Measurements from ENCODE around the gene UVSSA. TPM values are rescaled to one million over a fixed set of nuclear protein-coding genes. Genes with fewer than 3 reads are reported as not detected.

Gene UVSSA, protein sequence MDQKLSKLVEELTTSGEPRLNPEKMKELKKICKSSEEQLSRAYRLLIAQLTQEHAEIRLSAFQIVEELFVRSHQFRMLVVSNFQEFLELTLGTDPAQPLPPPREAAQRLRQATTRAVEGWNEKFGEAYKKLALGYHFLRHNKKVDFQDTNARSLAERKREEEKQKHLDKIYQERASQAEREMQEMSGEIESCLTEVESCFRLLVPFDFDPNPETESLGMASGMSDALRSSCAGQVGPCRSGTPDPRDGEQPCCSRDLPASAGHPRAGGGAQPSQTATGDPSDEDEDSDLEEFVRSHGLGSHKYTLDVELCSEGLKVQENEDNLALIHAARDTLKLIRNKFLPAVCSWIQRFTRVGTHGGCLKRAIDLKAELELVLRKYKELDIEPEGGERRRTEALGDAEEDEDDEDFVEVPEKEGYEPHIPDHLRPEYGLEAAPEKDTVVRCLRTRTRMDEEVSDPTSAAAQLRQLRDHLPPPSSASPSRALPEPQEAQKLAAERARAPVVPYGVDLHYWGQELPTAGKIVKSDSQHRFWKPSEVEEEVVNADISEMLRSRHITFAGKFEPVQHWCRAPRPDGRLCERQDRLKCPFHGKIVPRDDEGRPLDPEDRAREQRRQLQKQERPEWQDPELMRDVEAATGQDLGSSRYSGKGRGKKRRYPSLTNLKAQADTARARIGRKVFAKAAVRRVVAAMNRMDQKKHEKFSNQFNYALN
- 18.6 TPM for total RNA-seq

DNA sequence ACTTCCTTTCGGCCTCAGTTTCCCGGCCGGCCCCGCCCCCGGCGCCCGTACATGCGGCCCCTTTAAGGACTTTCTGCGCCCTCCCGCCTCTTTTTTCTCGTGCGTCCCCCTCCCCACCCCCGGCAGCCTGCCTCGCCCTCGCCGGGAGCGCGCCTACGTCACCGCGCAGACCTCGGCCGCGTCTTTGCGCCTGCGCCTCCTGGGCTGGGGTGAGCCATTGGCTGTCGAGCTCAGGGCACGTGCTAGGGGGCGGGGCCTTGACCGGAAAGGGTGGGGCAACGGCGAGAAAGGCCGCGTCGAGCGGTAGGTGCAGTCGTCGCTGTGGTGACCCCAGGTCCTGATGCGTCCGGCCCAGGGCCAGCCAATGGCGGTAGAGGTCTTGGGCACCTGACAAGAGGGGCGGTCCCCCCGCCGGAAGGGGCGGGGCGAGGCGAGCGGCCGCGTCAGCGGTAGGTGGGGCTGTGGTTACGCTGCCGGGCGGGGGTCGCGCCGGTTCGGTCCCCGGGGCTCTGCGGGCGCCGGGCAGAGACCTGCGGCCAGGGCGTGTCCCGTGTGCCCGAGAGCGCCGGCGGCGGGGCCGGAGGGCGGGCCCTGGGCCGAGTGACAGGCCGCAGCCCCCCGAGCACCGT lies at the start of gene UVSSA:
UVSSA (plus strand) TSS at position 428 of the 629 bp plus-strand sequence. CDS start 884 bp downstream, outside the sequence.
- peak; percentile 100 for DNase-seq (ENCODE audit: low spot score)
- peak; percentile 86 for ATAC-seq

DNA sequence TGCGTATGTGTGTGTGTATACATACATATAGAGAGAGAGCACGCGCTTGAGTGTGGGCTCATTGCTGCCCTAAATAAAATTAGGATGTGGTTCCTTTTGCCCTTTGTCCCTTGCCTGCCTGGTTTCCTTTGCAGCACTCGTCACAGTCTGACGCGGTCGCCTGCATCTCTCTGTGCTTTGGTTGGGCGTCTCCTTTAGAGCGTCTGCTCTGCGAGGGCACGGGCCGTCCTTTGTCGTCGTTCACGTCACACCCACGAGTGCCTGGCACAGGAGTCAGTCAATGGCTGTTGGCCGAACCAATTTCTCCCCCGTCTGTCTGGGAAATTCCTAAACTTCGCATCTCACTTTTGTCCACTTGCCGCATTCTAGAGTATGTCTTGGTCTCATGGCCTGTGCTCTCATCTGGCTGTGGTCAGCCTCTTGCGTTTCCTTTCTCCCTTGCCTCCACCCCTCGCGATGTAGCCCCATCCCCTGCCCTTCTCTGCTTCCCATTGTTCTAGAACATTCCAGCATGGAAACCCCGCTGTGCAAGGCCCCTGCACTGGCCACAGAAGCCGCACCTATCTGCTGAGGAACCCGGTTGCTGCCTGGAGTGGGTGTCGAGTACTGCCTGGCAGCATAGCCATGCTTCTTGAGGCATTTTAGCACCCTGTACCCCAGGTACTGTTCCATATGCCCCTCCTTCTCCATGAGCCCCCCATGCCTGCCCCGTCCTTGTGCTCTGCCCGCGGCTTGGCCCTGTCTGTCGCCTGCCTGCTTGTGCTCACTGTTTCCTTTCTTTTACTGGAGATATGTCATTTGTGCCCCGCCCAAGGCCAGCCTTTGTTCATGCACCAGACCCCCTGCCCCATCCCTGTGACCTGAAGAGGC lies 49.3 kb upstream of the UVSSA start:
- DNase-seq (ENCODE audit: low spot score) = no peak

DNA sequence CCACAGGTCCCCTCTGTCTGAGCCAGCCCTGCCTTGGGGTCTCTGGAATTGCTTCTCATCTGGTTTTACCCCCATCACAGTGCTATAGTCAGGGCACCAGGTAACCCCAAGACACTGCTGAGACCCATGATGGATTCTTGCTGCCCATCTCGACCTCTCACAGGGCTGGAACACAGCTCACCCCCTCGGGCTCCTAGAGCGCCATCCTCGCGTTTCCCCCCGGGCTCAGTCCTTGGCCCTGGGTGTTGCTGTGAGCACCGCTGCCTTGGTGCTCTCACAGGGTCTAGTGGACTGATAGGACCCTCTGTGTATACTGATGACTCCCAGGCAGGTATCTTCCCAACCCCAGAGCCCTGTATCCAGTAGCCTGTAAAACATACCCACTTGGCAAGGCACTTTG lies 48.5 kb upstream of the UVSSA start:
- DNase-seq (ENCODE audit: low spot score) = no peak
- no peak for ATAC-seq

More for the DNA sequence above, 49.3 kb upstream of the UVSSA start:
- no peak for ATAC-seq

DNA sequence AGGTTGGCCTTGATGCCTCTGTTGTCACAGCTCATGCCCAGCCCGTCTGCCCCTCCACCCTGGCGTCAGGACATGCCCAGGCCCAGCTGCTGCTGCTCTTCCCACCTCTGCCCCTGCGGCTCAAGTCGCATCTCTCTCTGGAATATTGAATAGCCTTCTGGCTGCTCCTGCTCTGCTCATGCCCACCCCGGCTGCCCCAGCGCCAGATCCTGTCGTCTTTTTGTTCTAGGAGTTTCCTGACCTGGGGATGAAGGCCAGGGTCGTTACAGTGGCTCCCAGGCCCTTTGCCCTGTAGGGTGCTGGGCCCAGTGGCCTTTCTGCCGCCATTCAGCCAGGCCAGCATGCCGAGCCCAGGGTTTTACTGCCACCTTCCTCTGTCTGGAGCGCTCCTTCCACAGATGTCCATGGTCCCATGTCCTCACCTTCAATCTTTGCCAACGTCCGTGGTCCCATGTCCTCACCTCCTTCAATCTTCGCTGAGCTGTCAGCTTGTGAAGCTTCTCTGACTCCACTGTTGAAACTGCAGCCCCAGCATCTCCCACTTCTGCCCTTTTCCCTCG lies 47.6 kb upstream of the UVSSA start:
- no peak for DNase-seq (ENCODE audit: low spot score)
- ATAC-seq = no peak

DNA sequence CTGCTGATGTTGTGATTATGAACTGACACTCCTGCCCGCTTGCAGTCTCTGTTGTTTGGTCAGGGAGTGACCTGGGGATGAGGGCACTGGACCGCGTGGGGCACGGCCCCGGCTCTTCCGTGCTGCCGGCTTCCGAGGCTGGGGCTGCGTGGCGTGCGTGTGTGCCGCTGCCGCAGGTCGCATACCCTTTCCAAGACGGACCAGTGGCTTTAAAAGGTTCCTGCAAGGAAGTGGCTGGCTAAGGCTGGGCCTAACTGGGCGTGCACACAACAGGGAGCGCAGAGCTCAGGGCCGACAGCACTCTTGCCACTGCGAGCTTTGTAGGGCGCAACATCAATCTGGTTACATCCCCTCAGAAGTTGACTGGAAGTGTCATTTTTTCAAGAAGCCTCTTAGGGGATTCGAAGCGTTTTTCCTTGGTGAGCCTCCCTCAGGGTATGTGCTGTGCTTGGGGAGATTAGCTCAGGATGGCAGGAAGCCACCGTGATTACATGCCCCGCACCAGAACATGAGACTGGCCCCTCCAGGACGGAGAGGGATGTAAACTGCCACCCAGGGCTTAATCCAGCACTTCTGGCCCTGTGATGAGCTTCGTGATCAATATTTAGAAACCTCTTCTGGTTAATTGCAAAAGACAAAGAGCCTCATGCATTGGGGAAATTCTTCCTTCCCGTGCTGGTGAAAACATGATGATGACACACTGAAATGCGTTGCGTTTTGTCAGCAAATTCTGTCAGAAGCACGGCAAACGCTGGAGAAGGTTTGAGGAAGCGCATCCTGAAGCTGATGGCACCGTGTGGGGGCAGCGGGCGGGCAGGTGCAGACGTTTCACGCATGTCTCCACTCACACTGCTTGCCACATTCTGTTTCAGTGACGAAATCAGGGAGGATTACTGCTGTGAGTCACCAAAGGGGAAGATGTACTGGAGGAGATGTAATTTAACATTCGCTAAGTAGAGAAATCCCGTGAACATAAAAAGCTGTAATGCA lies 46.2 kb upstream of the UVSSA start:
- no peak for DNase-seq (ENCODE audit: low spot score)
- peak; percentile 51 for ATAC-seq

DNA sequence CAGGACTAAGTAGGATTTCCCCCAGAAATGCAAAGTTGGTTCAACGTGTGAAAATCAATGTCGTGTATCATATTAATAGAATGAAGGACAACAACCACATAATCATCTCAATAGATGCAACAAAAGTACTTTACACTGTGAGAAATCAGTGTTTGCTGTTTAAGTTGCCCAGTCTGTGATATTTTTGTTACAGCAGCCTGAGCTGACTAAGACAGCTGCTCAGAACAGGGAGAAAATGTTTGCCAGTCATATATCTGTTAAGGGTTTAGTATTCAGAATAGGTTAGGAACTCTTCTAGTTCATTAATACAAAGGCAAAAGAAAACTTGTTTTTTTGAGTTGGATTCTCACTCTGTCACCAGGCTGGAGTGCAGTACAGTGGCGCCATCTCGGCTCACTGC lies 44.8 kb upstream of the UVSSA start:
- ATAC-seq (no peak), DNase-seq (ENCODE audit: low spot score) (no peak)

DNA sequence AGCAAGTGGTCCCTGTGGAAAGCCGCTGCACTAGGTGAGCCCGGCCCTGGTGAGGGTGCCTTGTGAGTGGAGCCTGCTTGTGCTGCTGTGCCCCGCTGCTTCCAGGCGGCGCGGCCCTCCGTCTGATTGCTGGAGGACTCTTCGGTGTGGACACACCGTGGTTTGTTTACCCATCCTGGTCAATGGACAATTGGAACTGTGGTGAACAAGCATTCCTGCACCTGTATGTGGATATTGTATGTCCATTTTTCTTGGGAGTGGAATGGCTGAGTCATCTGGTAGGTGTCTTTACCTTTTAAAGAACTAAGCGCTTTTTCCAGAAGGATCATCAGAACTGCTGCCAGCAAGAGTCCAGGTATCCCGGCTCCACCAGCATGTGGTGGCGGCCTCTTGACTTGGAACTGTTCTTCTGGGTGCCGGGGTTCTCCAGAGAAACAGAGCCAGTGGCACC lies 41.7 kb upstream of the UVSSA start:
- DNase-seq (ENCODE audit: low spot score) = no peak
- no peak for ATAC-seq

DNA sequence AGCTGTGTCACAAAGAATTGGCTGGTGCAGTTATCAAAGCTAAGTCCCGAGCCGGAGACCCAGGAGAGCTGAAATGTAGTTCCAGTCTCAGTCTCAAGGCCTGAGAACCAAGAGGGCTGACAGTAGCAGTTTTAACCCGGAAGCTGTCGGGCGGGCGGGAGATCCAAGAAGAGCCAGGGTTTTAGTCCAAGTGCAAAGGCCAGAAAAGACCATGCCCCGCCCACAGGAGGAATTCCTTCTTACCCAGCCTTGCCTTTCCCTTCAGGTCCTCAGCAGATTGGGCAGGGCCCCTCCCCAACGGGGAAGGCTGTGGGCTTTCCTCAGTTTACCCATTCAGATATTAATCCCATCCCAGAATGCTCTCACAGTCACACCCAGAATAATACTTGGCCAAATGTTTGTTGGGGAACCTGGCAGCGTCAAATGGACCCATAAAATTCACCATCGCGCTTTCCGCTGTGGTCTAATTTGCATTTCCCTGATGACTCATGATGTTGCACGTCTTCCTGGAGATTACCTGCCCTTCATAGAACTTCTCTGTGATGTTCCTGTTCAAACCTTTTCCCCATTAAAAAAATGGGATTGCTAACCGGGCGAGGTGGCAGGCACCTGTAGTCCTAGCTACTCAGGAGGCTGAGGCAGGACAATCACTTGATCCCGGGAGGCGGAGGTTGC lies 41.1 kb upstream of the UVSSA start:
- no peak for DNase-seq (ENCODE audit: low spot score)
- no peak for ATAC-seq

DNA sequence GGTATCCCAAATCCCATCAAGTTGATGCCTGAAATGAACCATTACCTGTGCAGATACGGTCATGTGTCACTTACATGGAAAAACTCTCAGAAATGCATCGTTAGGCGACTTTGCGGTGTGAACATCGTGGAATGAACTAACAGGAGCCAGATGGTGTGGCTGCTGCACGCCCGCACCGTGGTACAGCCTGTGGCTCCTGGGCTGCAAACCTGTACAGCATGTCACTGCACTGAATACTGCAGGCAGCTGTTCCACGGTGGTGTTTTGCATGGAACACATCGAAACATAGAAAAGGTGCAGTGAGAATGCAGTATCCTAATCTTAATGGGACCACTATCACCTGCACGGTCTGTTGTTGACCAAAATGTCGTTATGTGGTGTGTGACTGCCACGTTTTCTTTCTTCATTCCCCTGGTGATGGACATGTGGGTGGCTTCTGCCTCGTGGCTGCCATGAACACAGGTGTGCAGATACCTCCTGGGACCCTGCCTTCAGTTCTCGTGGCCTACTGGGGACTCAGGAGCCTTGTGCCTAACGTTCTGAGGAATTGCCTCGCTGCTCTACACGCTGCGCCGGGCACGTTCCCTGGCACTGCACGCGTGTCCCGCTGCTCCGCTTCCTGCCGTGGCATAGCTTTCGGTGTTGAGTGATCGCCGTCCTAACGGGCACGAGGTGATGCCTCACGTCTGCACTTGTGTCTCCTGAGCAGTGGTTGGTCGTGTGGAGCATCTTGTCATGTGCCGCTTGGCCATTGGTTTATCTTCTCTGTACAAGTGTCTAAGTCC lies 38.9 kb upstream of the UVSSA start:
- DNase-seq (ENCODE audit: low spot score) = no peak
- ATAC-seq = no peak

DNA sequence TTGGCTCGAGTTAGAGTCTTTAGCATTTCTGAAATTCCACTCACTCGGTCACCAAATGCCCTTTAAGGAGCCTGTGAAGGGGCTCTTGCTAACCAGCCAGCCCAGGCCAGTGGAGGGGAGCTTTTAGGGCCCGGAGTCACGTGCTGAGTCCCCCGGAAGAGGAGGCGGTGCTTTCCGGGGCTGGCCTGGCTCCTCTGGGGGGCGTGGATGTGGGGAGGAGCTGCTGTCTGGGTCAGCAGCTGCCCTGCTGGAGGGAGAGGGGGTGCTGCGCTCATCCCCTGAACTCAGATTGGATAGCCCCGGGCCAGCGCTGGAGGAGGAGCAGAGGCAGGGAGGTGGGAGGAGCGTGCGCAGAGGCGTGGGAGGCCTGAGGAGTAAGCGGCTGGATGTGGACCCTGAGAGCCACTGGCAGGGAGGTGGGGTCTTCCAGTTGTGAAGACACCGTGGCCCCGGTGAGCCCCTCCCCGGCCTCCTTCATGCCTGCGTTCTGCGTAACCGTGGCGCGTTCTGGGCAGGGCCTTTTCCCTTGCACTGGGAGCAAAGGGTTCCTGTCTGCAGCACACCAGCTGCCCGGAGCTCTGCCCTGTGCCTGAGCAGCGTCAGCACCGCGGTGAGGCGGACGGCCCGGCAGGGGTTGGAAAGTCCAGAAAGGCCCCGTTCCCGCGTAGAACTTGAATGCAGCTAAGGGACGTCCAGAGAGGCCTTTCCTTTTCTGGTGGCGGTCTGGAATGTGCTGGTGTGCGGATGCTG lies 37.6 kb upstream of the UVSSA start:
- DNase-seq (ENCODE audit: low spot score) = peak; percentile 75
- ATAC-seq = peak; percentile 96

DNA sequence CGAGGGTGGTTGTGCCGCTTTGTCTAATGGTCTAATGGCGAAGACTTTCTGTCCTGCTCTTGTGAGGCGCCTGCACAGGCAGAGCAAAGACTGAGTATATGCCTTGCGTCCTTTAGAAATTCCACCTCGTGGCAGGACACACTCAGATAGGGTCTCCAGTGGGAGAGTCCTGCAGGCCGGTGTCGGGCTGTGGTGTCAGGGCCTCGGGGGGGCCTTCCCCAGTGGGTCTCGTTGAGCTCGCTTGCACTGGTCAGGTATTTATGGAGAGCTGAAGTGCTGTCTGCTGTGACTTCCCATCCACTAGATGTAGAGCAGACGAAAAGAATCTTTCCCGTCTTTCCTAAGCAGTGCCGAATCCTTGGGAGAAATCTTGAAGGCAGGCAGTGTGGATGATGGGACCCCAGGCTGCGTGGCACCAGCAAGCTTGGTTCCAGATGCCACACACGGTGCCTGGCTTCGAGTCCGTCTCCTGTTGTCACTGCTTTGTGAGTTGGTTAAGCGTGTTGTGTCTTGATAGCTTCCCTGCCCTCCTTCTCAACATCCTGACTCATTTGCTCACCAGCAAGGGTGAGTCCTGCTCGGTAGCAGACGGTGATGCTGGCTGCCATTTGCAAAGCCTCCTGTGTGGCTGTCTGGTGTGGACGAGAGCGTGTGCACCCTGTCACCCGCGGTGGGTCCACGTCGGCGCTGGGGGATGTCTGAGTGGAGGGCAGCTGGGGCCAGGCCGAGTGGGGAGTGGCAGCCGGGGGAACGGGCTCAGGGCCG lies 36.8 kb upstream of the UVSSA start:
- ATAC-seq = no peak
- DNase-seq (ENCODE audit: low spot score) = no peak

DNA sequence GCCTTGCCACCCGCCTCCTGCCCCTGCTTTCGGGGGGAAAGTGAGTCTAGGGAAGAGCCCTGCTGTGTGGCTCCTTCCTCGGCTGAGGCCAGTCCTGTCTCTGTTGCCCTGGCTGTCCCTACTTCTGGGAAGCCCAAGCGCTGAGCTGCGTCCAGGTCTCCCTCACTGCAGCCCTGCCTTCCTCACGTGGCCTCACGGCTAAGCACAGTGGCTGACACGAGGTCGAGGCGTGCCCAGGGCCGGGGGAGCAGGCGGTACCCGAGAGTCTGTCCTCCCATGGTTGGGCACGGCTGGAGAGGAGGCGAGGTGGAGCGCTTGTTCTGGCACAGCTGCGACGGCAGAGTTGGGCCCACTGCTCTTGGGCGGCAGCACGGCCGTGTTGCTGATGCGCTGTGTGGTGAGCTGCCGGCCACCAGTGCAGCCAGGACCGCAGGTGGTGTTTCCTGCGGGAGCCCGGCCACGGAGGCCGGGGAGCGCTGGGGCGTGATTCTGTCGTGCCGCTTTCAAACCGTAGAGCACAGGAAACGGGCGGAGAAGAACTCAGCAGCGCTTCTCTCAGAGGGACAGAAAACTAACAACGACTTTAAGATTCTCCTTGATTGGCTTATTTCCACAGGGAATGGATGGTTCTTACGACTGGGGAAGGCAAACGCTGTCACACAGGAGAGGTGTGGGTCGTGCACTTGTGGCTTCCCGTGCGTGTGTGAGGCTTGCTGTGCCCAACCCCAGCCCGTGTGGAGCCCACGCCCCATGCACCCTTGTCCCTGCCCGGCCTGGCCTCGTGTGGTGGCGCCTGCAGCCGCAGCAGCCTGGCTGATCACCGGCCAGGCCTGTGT lies 36.0 kb upstream of the UVSSA start:
- DNase-seq (ENCODE audit: low spot score) = no peak
- ATAC-seq = no peak

DNA sequence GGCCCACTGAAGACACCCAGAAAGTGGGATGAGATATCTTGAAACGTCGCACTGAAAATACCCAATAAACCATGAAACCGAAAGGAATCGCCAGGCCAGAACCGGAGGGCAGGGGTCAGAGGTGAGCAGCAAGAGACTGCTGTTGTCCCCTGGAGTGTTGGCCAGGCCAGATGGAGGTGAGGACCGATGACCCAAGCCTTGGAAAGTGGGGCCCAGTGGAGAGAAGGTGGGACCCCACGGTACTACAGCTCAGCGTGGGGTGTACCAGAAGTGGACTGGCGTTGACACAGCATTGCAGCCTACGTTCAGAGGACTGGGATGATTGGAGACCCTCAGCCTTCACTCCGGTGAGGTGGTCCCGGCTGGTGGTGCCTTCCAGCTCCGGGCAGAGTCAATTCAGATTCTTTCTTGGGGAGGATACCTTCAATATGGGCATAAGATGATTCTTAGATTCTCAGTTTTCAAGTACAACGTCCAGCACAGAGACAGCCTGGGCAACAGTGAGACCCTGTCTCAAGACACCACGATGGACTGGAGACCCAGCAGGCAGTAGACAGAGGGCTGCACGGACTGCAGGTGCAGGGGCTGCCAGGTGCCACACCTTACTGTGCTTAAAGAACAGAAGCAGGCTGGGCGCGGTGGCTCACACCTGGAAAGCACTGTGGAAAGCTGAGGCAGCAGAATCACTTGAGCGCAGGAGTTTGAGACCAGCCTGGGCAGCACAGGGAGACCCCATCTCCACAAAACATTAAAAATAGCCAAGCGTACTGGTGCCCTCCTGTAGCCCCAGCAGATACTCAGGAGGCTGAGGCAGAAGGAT lies 34.0 kb upstream of the UVSSA start:
- no peak for DNase-seq (ENCODE audit: low spot score)

DNA sequence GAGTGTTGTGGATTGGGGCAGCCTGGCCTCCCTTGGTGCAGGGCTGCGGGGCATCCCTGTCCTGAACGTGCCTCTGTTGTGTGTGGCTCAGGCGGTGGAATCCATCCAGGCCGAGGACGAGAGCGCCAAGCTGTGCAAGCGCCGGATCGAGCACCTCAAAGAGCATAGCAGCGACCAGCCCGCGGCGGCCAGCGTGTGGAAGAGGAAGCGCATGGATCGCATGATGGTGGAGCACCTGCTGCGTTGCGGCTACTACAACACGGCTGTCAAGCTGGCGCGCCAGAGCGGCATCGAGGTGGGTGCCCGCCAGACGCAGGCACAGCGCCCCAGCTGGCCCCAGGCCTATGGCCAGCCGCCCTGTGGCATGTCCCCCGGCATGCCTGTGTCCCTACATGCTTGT lies 31.7 kb upstream of the UVSSA start:
- ATAC-seq (no peak), DNase-seq (ENCODE audit: low spot score) (no peak)

More for the DNA sequence above, 34.0 kb upstream of the UVSSA start:
- no peak for ATAC-seq

Data from left lobe of liver (tissue), 2 donors.